WI38 (cell line): Measurements from ENCODE around the gene CEMIP2.

Experiments used
- H3K4me3 ChIP-seq: 2 replicates; pipeline ENCODE4 v1.5.1; 2011; ENCODE audit warnings: low read depth, mild to moderate bottlenecking, control low read depth, low read length
- CTCF ChIP-seq: IDR thresholded peaks from 2 replicates; pipeline ENCODE4 v1.5.1; 2012; ENCODE audit warnings: low read depth, mild to moderate bottlenecking, control low read depth, low read length

CEMIP2 gene

DNA sequence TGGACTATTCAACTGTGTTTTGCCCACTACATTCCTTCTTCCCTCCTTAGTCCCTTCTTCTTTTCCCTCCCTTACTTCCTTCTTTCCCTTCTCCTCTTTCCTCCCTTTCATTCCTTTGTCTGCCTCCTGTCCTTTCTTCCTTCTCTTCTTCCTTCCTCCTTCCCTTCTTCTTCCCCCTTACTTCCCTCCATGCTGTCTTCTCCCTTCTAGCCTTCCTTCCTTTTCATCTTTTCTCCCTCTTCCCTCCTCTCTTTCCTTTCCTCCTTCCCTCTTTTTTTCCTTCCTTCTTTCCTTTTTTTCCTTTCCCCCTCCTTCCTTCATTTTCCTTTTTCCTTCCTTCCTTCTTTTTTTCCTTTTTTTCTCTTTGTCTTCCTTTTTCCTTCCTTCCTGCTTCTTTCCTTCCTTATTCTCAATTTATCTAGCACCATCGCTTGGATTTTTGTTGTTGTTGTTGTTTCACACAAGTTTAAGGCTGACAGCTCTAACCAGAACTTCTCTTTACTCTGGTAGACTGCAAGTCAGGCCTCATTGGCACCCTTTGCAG, 123.4 kb downstream of the CEMIP2 start:
- no peak for TF ChIP-seq CTCF
- H3K4me3 ChIP-seq, result no peak overlapping the region

DNA sequence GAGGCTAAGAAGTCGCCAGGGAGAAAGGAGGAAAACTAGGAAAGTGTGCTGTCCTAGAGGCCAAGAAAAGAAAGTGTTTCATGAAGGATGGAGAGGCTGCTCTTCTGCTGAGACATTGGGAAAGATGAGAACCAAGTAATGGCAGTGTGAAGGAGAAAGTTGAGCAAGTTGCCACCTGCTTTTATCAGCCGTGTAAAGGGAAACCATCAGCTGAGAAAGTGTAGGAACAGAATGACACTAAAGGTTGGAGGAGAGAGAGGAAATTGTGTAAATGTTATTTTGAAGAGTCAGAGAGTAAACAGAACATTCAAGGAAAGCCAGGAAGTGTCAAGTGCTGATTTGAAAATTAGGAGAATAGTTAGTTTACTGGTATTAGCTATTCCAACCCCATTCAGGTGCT, 125.0 kb downstream of the CEMIP2 start:
- no peak for TF ChIP-seq CTCF
- H3K4me3 ChIP-seq, result no peak overlapping the region

- TF ChIP-seq CTCF, result no peak
- H3K4me3 ChIP-seq, result no peak overlapping the region
These were observed 126.3 kb downstream of the CEMIP2 start for GRCh38 chr9:71642056-71642455.

GRCh38 chr9:71638627-71639026, 129.7 kb downstream of the CEMIP2 start:
- no peak for TF ChIP-seq CTCF
- H3K4me3 ChIP-seq, result no peak overlapping the region

GRCh38 chr9:71637926-71638325, 130.4 kb downstream of the CEMIP2 start:
- no peak for TF ChIP-seq CTCF
- H3K4me3 ChIP-seq, result no peak overlapping the region

GRCh38 chr9:71637375-71637774, 130.9 kb downstream of the CEMIP2 start:
- no peak overlapping the region for H3K4me3 ChIP-seq
- no peak for TF ChIP-seq CTCF

GRCh38 chr9:71636143-71636839, 132.0 kb downstream of the CEMIP2 start:
- no peak for TF ChIP-seq CTCF
- no peak overlapping the region for H3K4me3 ChIP-seq
